SJCRH30 (cell line): ENCODE data around the gene DBF4. TPM values are rescaled to one million over a fixed set of nuclear protein-coding genes. Genes with fewer than 3 reads are reported as not detected.
"Not testable (repeated sequence)": the region's sequence is repeated elsewhere in the genome, so short reads cannot be mapped to it uniquely, and the experiment has no call there.

ENCODE experiments used
- DNase-seq, 2 experiments: peaks; one replicate each; pipeline ENCODE4 v3.0.0-alpha.2; 2015 to 2020
- H3K27ac ChIP-seq: fragments of 250-450 bp; sonication (Bioruptor Pico); 2 replicates; pipeline ENCODE4 v1.5.1; 2020; ENCODE audit warnings: mild to moderate bottlenecking, moderate library complexity
- H3K27me3 ChIP-seq: fragments of 250-450 bp; sonication (Bioruptor Pico); 2 replicates; pipeline ENCODE4 v1.5.1; 2020; ENCODE audit warnings: mild to moderate bottlenecking, moderate library complexity
- H3K36me3 ChIP-seq: fragments of 250-450 bp; sonication (Bioruptor Pico); 2 replicates; pipeline ENCODE4 v1.5.1; 2020; ENCODE audit warnings: mild to moderate bottlenecking, moderate library complexity
- H3K4me1 ChIP-seq: fragments of 250-450 bp; sonication (Bioruptor Pico); 2 replicates; pipeline ENCODE4 v1.5.1; 2020; ENCODE audit warnings: mild to moderate bottlenecking, moderate library complexity
- H3K4me3 ChIP-seq: fragments of 250-450 bp; sonication (Bioruptor Pico); 2 replicates; pipeline ENCODE4 v1.5.1; 2020; ENCODE audit warnings: mild to moderate bottlenecking, moderate library complexity
- H3K9me3 ChIP-seq: fragments of 250-450 bp; sonication (Bioruptor Pico); replicated peaks from 2 replicates; pipeline ENCODE4 v1.5.1; 2020; ENCODE audit warnings: mild to moderate bottlenecking, moderate library complexity
- total RNA-seq: library from RNA; depleted of rRNA; stranded (reverse); fragments of >200 nt; shearing (Covaris generic); gene quantifications from 2 replicates; pipeline ENCODE4 v1.2.3, GENCODE V29; 2014

Gene DBF4
- total RNA-seq, 1 experiment from 2014 or later, result 141 TPM

DNA sequence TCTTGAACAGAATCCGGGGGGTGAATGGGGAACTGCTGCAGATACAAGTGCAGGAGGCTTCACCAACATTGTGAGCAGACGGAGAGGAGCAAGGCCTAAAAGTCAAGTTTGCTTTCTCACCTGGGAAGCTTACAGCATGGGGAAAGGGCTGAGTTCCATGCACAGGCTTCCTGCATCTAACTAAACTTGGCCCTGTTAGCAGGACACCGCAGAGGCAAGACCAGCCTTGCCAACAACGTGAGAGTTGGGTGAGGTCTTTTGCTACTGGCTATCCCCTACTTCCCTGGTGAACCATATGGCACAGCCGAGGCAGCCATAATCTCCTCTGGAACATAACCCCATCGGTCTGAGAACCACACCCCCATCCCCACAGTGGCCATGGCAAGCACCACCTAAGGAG, 43.6 kb downstream of the DBF4 start:
- no peak overlapping the region for H3K4me3 ChIP-seq
- no peaks in the 10 kb centered on the region for H3K27me3 ChIP-seq
- no peaks in the 10 kb centered on the region for H3K36me3 ChIP-seq
- no peaks in the 10 kb centered on the region for H3K9me3 ChIP-seq
- no peak for DNase-seq
- no peak overlapping the region for H3K27ac ChIP-seq
- no peaks in the 10 kb centered on the region for H3K4me1 ChIP-seq

GRCh38 chr7:87920578-87920977, 44.3 kb downstream of the DBF4 start:
- Histone ChIP-seq H3K36me3 (no peaks in the 10 kb centered on the region), H3K4me1 (no peaks in the 10 kb centered on the region), H3K4me3 (no peak overlapping the region), H3K27me3 (no peaks in the 10 kb centered on the region), H3K27ac (no peak overlapping the region), H3K9me3 (no peaks in the 10 kb centered on the region)
- DNase-seq, result peak; percentile 17 to 22

DNA sequence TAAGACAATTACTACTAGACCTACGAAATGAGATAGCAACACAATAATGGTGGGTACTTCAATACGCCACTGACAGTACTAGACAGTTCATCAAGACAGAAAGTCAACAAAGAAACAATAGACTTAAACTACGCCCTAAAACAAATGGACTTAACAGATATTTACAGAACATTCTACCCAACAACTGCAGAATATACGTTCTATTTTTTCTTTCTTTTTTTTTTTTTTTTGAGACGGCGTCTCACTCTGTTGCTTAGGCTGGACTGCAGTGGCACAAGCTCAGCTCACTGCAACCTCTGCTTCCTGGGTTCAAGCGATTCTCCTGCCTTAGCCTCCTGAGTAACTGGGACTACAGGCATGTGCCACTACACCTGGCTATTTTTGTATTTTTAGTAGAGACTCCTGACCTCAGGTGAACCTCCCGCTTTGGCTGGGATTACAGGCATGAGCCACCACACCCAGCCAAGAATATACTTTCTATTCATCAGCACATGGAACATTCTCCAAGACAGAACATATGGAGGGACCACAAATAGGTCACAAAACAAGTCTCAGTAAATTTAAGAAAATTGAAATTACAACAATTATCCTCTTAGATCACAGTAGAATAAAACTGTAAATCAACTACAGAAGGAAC, 46.6 kb downstream of the DBF4 start:
- H3K36me3 ChIP-seq, DNase-seq: not testable (repeated sequence)

DNA sequence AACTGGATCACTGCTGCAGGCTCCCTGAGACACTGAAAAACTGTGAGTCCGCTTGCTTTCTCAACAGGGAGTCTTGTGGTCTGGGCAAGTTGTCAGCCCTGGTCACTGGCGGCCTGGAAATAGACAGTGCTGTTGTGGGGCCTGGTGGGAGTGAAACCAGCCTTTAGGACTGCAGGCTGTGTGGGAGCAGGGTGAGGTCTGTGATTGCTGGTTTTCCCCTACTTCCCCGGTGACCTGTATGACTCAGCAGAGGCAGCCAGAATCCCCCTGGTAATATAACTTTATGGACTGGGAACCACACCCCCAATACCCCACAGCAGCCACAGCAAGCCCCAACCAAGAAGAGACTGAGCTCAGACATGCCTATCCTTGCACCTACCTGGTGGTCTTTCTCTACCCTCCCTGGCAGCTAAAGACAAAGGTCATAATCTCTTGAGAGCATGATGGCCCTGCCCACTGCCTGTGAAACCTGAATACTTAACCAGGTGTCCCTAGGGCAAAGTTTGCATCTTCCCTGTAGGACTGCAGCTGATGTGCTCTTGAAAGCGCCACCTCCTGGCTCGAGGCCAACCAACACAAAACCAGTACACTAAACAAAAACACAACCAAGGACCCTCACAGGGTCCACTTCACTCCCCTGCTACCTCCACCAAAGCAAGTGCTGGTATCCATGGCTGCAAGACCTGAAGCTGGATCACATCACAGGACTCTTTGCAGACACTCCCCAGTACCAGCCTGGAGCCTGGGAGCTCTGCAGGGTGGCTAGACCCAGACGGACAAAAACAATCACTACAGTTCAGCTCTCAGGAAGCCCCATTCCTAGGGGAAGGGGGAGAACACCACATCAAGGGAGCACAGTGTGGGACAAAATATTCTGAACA, 50.5 kb downstream of the DBF4 start:
- Histone ChIP-seq H3K27me3 (no peaks in the 10 kb centered on the region), H3K9me3 (no peaks in the 10 kb centered on the region), H3K4me3 (no peak overlapping the region), H3K36me3 (no peaks in the 10 kb centered on the region), H3K27ac (no peak overlapping the region), H3K4me1 (no peaks in the 10 kb centered on the region)
- DNase-seq, result peak in 1 of 2 experiments; percentile 30

More for the DNA sequence above, 46.6 kb downstream of the DBF4 start:
- not testable (repeated sequence) for H3K4me3 ChIP-seq, H3K4me1 ChIP-seq, H3K27ac ChIP-seq, H3K27me3 ChIP-seq, H3K9me3 ChIP-seq

GRCh38 chr7:87933605-87933952, 57.3 kb downstream of the DBF4 start:
- Histone ChIP-seq H3K4me1 (0 out of 2 replicates have a peak, but pooled peaks cover 3% of the 10 kb centered on the region), H3K27me3 (no peaks in the 10 kb centered on the region), H3K27ac (peak overlapping the region; percentile 51; the same call in 1 of the 2 replicates), H3K4me3 (peak overlapping the region; percentile 92), H3K9me3 (no peaks in the 10 kb centered on the region), H3K36me3 (0 out of 2 replicates have a peak, but pooled peaks cover 6% of the 10 kb centered on the region)
- DNase-seq, result no peak

- Histone ChIP-seq H3K9me3 (no peaks in the 10 kb centered on the region), H3K4me3 (peak within 1 kb of the TSS; percentile 92), H3K4me1 (0 out of 2 replicates have a peak, but pooled peaks cover 3% of the 10 kb centered on the region), H3K27me3 (no peaks in the 10 kb centered on the region), H3K36me3 (peaks cover 9% of the 10 kb centered on the region; the same call in 1 of the 2 replicates), H3K27ac (peak within 1 kb of the TSS; percentile 51)
- peak; percentile 96 for DNase-seq
These were observed 57.8 kb downstream of the DBF4 start, which contains the start of gene ADAM22 for GRCh38 chr7:87933953-87934698. TSS of gene ADAM22 (plus strand) at chr7:87934251. CDS start at chr7:87934466, 215 bp downstream.

- Histone ChIP-seq H3K36me3 (peaks cover 10% of the 10 kb centered on the region; the same call in 1 of the 2 replicates), H3K4me1 (0 out of 2 replicates have a peak, but pooled peaks cover 3% of the 10 kb centered on the region), H3K27ac (peak overlapping the region; percentile 51), H3K27me3 (no peaks in the 10 kb centered on the region), H3K9me3 (no peaks in the 10 kb centered on the region), H3K4me3 (peak overlapping the region; percentile 92)
- peak; percentile 32 to 48 for DNase-seq
These were observed 58.5 kb downstream of the DBF4 start for GRCh38 chr7:87934699-87935383.

DNA sequence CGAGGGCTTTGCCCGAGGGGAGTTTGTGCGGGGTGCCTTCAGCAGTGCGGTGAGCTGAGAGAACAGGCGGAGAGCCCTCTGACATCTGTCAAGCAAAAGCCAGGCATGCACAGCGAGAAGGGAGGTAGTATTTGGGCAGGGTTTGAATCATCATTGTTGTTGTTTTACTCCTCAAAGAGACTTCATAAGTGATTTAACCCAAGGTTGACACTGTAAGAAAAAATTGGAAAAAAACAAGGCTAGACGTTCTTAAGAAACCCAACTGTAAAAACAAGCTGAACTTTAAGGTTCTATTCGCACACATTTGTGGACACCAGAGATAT, 59.1 kb downstream of the DBF4 start:
- no peak for DNase-seq
- peaks cover 10% of the 10 kb centered on the region; the same call in 1 of the 2 replicates for H3K36me3 ChIP-seq
- no peak overlapping the region for H3K27ac ChIP-seq
- H3K9me3 ChIP-seq, result no peaks in the 10 kb centered on the region
- H3K27me3 ChIP-seq, result no peaks in the 10 kb centered on the region
- H3K4me3 ChIP-seq, result no peak overlapping the region
- 0 out of 2 replicates have a peak, but pooled peaks cover 3% of the 10 kb centered on the region for H3K4me1 ChIP-seq

DNA sequence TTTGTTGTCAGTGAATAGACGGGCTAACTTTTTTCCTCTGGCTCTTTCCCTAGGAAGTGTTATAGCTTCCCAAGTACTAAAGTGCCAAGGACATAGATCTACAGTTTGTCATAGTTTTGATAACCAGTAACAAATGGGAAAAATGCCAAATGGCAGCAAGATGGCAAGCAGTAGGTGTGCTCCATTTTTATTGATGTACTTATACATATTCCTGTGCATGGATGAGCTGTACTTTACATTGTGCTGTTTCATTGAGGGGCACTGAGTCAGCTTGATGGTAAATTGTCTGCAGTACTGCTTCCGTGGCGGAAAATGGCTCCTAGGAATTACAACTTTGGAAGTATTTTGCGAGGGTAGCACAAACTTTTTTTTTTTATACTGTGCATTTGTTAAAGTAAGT, 64.8 kb downstream of the DBF4 start:
- DNase-seq, result no peak
- no peaks in the 10 kb centered on the region for H3K4me1 ChIP-seq
- H3K27me3 ChIP-seq, result no peaks in the 10 kb centered on the region
- H3K4me3 ChIP-seq, result no peak overlapping the region
- no peak overlapping the region for H3K27ac ChIP-seq
- H3K9me3 ChIP-seq, result no peaks in the 10 kb centered on the region
- H3K36me3 ChIP-seq, result peaks cover 10% of the 10 kb centered on the region; the same call in 1 of the 2 replicates

GRCh38 chr7:87944547-87944946, 68.3 kb downstream of the DBF4 start:
- Histone ChIP-seq H3K36me3 (no peaks in the 10 kb centered on the region), H3K9me3 (no peaks in the 10 kb centered on the region), H3K27ac (no peak overlapping the region), H3K4me1 (no peaks in the 10 kb centered on the region), H3K4me3 (no peak overlapping the region), H3K27me3 (no peaks in the 10 kb centered on the region)
- no peak for DNase-seq

- not testable (repeated sequence) for H3K27me3 ChIP-seq, H3K27ac ChIP-seq, H3K4me1 ChIP-seq, H3K4me3 ChIP-seq, DNase-seq, H3K9me3 ChIP-seq, H3K36me3 ChIP-seq
These were observed 69.6 kb downstream of the DBF4 start for GRCh38 chr7:87945926-87946325.

GRCh38 chr7:87948371-87948770, 72.1 kb downstream of the DBF4 start:
- Histone ChIP-seq H3K4me3 (no peak overlapping the region), H3K27me3 (no peaks in the 10 kb centered on the region), H3K27ac (no peak overlapping the region), H3K36me3 (no peaks in the 10 kb centered on the region), H3K4me1 (no peaks in the 10 kb centered on the region), H3K9me3 (no peaks in the 10 kb centered on the region)
- no peak for DNase-seq
